ENCODE results near the gene CACNA1B.

Gene CACNA1B

DNA sequence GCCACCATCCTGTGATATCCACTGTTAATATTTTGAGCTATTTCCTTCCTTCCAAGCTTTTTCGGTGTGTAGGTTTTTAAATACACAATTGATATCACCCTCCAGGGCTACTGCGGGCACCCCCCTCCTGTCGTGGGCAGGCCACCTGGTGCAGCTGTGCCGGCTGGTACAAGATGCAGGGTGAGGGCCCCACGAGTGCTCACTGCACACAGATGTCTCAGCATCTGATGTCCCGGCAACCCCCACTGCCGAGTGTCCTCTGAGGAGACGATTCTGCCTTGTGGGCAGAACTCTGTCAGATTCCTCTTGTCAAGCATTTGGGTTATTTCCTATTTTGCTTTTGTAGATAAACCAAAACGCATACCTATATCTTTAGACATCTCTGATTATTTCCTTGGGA, 25.1 kb downstream of the CACNA1B start:
- no peaks in the 10 kb centered on the region for H3K9me3 ChIP-seq (ENCODE audit: control insufficient read depth, insufficient read depth, low read length)
- H3K36me3 ChIP-seq (ENCODE audit: control insufficient read depth, insufficient read depth, low read length) = no peaks in the 10 kb centered on the region
- DNase-seq (ENCODE audit: low read depth, low spot score) = no peak
- WGBS (ENCODE audit: insufficient coverage, insufficient read length) = no CpG with 5 or more reads among the region's 9 CpGs
- H3K4me1 ChIP-seq (ENCODE audit: control insufficient read depth, insufficient read depth, low read length) = no peaks in the 10 kb centered on the region
- H3K27ac ChIP-seq (ENCODE audit: low read length) = no peak overlapping the region
- no peak overlapping the region for H3K4me3 ChIP-seq (ENCODE audit: low read length)
- no peaks in the 10 kb centered on the region for H3K27me3 ChIP-seq (ENCODE audit: control insufficient read depth, insufficient read depth, low read length)

GRCh38 chr9:137905740-137906139, 28.2 kb downstream of the CACNA1B start:
- no peak for DNase-seq (ENCODE audit: low read depth, low spot score)
- Histone ChIP-seq H3K36me3 (ENCODE audit: control insufficient read depth, insufficient read depth, low read length) (no peaks in the 10 kb centered on the region), H3K9me3 (ENCODE audit: control insufficient read depth, insufficient read depth, low read length) (no peaks in the 10 kb centered on the region), H3K4me3 (ENCODE audit: low read length) (no peak overlapping the region), H3K27me3 (ENCODE audit: control insufficient read depth, insufficient read depth, low read length) (no peaks in the 10 kb centered on the region), H3K27ac (ENCODE audit: low read length) (no peak overlapping the region), H3K4me1 (ENCODE audit: control insufficient read depth, insufficient read depth, low read length) (no peaks in the 10 kb centered on the region)
- 100% methylated on average over 1 of the region's 5 CpGs for WGBS (ENCODE audit: insufficient coverage, insufficient read length)

DNA sequence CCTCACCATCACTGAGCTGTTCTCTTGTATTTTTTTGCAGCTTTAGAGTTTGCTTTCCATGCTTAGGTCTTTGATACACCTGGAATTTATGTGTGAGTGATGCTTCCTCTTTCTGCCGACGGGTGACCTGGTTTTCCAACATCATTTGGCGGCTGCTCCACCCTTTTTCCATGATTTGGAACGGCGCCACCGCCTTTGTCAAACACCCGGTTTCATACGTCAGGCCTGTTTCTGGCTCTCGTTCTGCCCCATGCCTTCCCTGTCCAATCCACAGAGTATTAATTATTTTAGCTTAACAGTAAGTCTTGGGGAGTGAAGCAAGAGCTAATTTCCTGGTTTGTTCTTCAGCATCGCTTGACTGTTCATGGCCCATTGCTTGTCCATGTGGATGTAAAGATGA, 30.2 kb downstream of the CACNA1B start:
- Histone ChIP-seq H3K36me3 (ENCODE audit: control insufficient read depth, insufficient read depth, low read length) (no peaks in the 10 kb centered on the region), H3K4me3 (ENCODE audit: low read length) (no peak overlapping the region), H3K9me3 (ENCODE audit: control insufficient read depth, insufficient read depth, low read length) (no peaks in the 10 kb centered on the region), H3K27me3 (ENCODE audit: control insufficient read depth, insufficient read depth, low read length) (no peaks in the 10 kb centered on the region), H3K27ac (ENCODE audit: low read length) (no peak overlapping the region), H3K4me1 (ENCODE audit: control insufficient read depth, insufficient read depth, low read length) (no peaks in the 10 kb centered on the region)
- DNase-seq (ENCODE audit: low read depth, low spot score) = no peak
- WGBS (ENCODE audit: insufficient coverage, insufficient read length) = no CpG with 5 or more reads among the region's 10 CpGs

- Histone ChIP-seq H3K4me1 (ENCODE audit: control insufficient read depth, insufficient read depth, low read length) (no peaks in the 10 kb centered on the region), H3K9me3 (ENCODE audit: control insufficient read depth, insufficient read depth, low read length) (no peaks in the 10 kb centered on the region), H3K27me3 (ENCODE audit: control insufficient read depth, insufficient read depth, low read length) (no peaks in the 10 kb centered on the region), H3K4me3 (ENCODE audit: low read length) (no peak overlapping the region), H3K36me3 (ENCODE audit: control insufficient read depth, insufficient read depth, low read length) (no peaks in the 10 kb centered on the region; the same call in none of the 2 replicates), H3K27ac (ENCODE audit: low read length) (no peak overlapping the region)
- WGBS (ENCODE audit: insufficient coverage, insufficient read length) = no CpG with 5 or more reads among the region's 3 CpGs
- DNase-seq (ENCODE audit: low read depth, low spot score) = no peak
These were observed 35.1 kb downstream of the CACNA1B start for GRCh38 chr9:137912671-137913070.

- WGBS (ENCODE audit: insufficient coverage, insufficient read length) = no CpG with 5 or more reads among the region's 7 CpGs
- Histone ChIP-seq H3K36me3 (ENCODE audit: control insufficient read depth, insufficient read depth, low read length) (no peaks in the 10 kb centered on the region; the same call in none of the 2 replicates), H3K9me3 (ENCODE audit: control insufficient read depth, insufficient read depth, low read length) (no peaks in the 10 kb centered on the region), H3K27me3 (ENCODE audit: control insufficient read depth, insufficient read depth, low read length) (no peaks in the 10 kb centered on the region), H3K27ac (ENCODE audit: low read length) (no peak overlapping the region), H3K4me1 (ENCODE audit: control insufficient read depth, insufficient read depth, low read length) (no peaks in the 10 kb centered on the region), H3K4me3 (ENCODE audit: low read length) (no peak overlapping the region)
- no peak for DNase-seq (ENCODE audit: low read depth, low spot score)
These were observed 35.5 kb downstream of the CACNA1B start for GRCh38 chr9:137913132-137913531.

- no peaks in the 10 kb centered on the region for H3K9me3 ChIP-seq (ENCODE audit: control insufficient read depth, insufficient read depth, low read length)
- no peaks in the 10 kb centered on the region; the same call in none of the 2 replicates for H3K36me3 ChIP-seq (ENCODE audit: control insufficient read depth, insufficient read depth, low read length)
- no peak overlapping the region for H3K4me3 ChIP-seq (ENCODE audit: low read length)
- DNase-seq (ENCODE audit: low read depth, low spot score) = no peak
- whole genome bisulfite sequencing (ENCODE audit: insufficient coverage, insufficient read length) = no CpG with 5 or more reads among the region's 5 CpGs
- no peak overlapping the region for H3K27ac ChIP-seq (ENCODE audit: low read length)
- H3K27me3 ChIP-seq (ENCODE audit: control insufficient read depth, insufficient read depth, low read length) = no peaks in the 10 kb centered on the region
- H3K4me1 ChIP-seq (ENCODE audit: control insufficient read depth, insufficient read depth, low read length) = no peaks in the 10 kb centered on the region
These were observed 36.5 kb downstream of the CACNA1B start for GRCh38 chr9:137913771-137914767.

DNA sequence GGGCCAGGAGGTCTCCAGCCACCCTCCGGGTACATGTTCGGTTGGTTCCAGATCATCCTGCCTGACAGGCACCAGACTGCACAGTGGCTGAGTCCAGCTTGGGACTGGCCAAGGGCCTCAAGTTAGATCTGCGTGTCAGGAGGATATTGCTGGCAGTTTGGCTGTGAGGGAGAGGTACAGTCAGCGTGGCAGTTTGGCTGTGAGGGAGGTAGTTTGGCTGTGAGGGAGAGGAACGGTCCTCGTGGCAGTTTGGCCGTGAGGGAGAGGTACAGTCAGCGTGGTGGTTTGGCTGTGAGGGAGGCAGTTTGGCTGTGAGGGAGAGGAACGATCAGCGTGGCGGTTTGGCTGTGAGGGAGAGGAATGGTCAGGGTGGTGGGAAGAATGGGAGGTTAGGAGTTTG, 39.0 kb downstream of the CACNA1B start:
- H3K9me3 ChIP-seq (ENCODE audit: control insufficient read depth, insufficient read depth, low read length) = no peaks in the 10 kb centered on the region
- WGBS (ENCODE audit: insufficient coverage, insufficient read length) = no CpG with 5 or more reads among the region's 11 CpGs
- DNase-seq (ENCODE audit: low read depth, low spot score) = no peak
- no peak overlapping the region for H3K4me3 ChIP-seq (ENCODE audit: low read length)
- H3K27ac ChIP-seq (ENCODE audit: low read length) = no peak overlapping the region
- no peaks in the 10 kb centered on the region for H3K4me1 ChIP-seq (ENCODE audit: control insufficient read depth, insufficient read depth, low read length)
- H3K27me3 ChIP-seq (ENCODE audit: control insufficient read depth, insufficient read depth, low read length) = no peaks in the 10 kb centered on the region
- no peaks in the 10 kb centered on the region; the same call in none of the 2 replicates for H3K36me3 ChIP-seq (ENCODE audit: control insufficient read depth, insufficient read depth, low read length)

DNA sequence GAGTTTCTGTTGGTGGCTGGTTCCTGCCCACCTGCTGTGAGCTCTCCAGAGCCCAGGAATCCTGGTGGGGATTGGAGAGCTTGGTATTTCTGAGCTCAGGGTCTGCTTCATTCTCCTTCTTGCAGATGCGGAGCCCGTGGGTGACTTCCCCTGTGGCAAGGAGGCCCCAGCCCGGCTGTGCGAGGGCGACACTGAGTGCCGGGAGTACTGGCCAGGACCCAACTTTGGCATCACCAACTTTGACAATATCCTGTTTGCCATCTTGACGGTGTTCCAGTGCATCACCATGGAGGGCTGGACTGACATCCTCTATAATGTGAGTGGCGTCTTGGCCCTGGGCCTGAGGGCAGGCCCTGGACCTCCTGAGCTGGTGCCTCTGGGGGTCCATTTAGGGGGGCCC, 39.5 kb downstream of the CACNA1B start:
- no peak overlapping the region for H3K4me3 ChIP-seq (ENCODE audit: low read length)
- no peaks in the 10 kb centered on the region for H3K9me3 ChIP-seq (ENCODE audit: control insufficient read depth, insufficient read depth, low read length)
- no CpG with 5 or more reads among the region's 8 CpGs for WGBS (ENCODE audit: insufficient coverage, insufficient read length)
- no peaks in the 10 kb centered on the region for H3K4me1 ChIP-seq (ENCODE audit: control insufficient read depth, insufficient read depth, low read length)
- no peak overlapping the region for H3K27ac ChIP-seq (ENCODE audit: low read length)
- no peak for DNase-seq (ENCODE audit: low read depth, low spot score)
- no peaks in the 10 kb centered on the region for H3K27me3 ChIP-seq (ENCODE audit: control insufficient read depth, insufficient read depth, low read length)
- no peaks in the 10 kb centered on the region; the same call in none of the 2 replicates for H3K36me3 ChIP-seq (ENCODE audit: control insufficient read depth, insufficient read depth, low read length)

DNA sequence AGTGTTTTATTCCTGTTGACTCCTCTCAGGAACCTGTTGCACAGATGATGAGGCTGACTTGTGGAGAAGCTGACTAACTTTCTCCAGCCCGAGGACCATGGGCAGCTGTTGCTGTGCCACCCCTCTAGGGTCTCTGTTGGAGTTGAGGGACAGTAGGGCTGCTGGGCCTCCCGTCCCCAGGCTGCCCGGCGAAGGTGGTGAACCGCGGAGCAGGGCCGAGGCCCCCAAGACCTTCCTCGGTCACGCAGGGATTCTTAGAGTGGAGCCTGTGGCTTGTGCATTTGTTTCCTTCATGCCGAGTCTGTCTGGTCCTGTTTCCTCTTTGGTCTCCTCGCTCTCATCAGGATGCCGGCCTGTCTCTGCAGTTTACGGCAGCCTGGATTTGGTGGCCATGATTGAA, 40.2 kb downstream of the CACNA1B start:
- Histone ChIP-seq H3K27me3 (ENCODE audit: control insufficient read depth, insufficient read depth, low read length) (no peaks in the 10 kb centered on the region), H3K36me3 (ENCODE audit: control insufficient read depth, insufficient read depth, low read length) (no peaks in the 10 kb centered on the region; the same call in none of the 2 replicates), H3K9me3 (ENCODE audit: control insufficient read depth, insufficient read depth, low read length) (no peaks in the 10 kb centered on the region), H3K27ac (ENCODE audit: low read length) (no peak overlapping the region), H3K4me3 (ENCODE audit: low read length) (no peak overlapping the region), H3K4me1 (ENCODE audit: control insufficient read depth, insufficient read depth, low read length) (no peaks in the 10 kb centered on the region)
- DNase-seq (ENCODE audit: low read depth, low spot score) = no peak
- no CpG with 5 or more reads among the region's 13 CpGs for WGBS (ENCODE audit: insufficient coverage, insufficient read length)

DNA sequence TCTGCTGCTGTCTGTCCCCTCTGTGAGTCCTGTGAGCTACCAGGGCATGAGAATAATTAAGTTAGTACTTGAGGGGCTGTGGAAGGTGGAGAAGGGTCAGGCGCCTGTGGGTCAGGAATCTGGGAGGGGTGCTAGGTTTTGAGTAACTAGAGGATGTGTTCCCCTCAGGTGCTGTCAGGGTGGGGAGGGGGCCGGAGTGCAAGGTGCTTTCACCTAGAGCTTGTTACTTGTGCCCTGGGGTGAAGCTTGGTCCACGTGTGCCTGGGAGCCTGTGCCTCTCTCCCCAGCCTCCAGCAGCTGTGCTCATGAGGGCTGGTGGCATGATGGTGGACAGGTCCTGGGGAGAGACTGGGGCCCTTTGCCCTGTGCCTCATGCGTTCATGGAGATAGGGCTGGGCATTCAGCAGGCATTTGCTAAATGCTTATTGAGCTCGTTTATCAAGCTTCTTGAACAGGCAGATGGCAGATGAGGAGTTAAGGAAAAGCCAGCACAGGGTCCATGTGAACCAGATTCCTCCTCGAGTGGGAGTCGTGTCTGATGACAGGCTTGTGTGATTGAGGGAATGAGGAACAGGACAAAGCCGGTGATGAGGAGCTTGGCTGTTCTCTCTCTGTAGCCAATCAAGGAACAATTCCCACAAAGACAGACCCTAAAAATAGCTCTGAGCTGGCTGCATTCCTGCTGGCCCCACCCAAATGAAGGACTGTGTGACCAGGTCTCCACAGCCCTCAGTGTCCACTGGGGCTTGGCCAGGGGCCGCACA, 40.9 kb downstream of the CACNA1B start:
- H3K9me3 ChIP-seq (ENCODE audit: control insufficient read depth, insufficient read depth, low read length) = no peaks in the 10 kb centered on the region
- no CpG with 5 or more reads among the region's 9 CpGs for WGBS (ENCODE audit: insufficient coverage, insufficient read length)
- no peak overlapping the region for H3K4me3 ChIP-seq (ENCODE audit: low read length)
- H3K36me3 ChIP-seq (ENCODE audit: control insufficient read depth, insufficient read depth, low read length) = no peaks in the 10 kb centered on the region; the same call in none of the 2 replicates
- no peaks in the 10 kb centered on the region for H3K27me3 ChIP-seq (ENCODE audit: control insufficient read depth, insufficient read depth, low read length)
- no peak overlapping the region for H3K27ac ChIP-seq (ENCODE audit: low read length)
- no peak for DNase-seq (ENCODE audit: low read depth, low spot score)
- H3K4me1 ChIP-seq (ENCODE audit: control insufficient read depth, insufficient read depth, low read length) = no peaks in the 10 kb centered on the region

Measured in iPS DF 6.9 (cell line).